HG03135 (cell line): Measurements from ENCODE around the gene SLC13A4.
"Not testable (repeated sequence)": the region's sequence is repeated elsewhere in the genome, so short reads cannot be mapped to it uniquely, and the experiment has no call there.

ENCODE experiments used
- ATAC-seq: cut with Tn5 transposase; IDR thresholded peaks from one replicate; pipeline ENCODE4 v1.9.1; 2021; ENCODE audit warnings: mild to moderate bottlenecking, moderate library complexity; ENCODE audit not compliant: unreplicated experiment

SLC13A4 gene

DNA sequence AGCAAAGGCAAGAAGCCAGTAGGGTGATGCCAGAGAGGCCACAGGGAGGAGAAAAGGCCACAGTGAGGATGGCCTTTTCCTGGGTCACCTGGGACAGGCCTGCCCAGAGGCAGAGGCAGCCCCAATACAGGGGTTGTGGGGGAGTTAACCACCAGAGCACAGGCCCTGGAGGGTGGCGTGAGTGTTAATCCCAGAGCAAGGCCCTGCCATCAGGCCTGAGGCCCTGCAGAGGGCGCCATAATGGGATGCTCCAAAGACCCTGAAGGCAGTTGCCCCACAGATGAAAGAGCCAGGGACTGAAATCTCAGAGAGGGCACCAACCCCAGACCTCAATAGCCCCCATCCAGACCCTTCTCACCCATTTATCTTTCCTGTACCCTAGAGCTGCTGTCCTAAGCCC, 23.9 kb downstream of the SLC13A4 start:
- no peak for ATAC-seq

DNA sequence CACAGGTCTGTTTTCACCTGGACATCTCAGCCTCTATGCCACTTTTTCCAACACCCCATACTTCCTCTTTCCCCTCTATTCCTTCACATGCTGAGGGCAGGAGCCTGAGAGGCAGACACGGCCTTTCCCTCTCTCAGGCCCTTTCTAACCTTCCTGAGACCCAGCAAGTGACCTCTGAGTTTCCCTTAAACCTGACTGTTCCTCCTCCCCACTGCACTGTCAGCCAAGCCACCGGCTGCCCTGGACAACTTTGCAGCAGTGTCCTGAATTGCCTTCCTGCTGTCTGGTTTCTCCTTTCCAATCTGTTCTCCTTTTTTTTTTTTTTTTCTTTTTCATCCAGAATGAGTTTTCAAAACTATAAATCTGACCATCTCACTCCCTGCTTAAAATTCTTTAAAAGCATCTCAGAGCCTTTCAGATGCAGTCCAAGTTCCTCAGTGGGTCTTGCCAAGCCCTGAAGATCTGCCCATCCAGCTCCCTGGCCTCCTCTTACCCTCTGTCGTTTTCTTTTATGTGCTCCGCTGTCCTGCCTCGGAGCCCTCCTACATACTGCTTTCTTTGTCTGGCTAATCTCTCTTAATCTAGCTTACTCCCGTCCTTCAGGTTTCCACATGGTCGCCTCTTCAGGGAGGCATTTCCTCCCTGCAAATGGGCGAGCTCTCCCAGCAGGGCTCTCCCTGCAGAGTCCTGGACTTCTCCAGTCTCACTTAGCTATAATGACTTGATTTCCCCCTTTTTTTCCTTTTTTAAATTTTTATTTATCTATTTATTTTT, 30.5 kb downstream of the SLC13A4 start:
- no peak for ATAC-seq

DNA sequence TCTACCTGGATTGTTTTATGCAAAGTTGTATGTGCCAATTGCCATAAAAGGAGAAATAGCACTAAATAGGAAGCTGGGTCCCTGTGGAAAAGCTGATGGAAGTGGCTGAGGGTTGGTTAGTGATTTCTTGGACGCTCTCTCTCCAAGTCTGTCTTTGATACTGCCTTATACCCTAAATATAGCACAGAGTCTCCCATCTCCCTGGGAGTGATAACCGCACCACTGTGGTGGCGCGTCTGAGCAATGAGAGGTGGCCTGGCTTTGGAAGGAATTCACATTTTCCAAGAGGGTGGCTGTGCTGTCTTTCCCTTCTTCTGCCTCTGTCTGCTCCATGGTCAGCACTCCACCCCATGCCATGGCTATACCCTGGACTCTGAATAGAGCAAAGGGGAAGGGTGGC, 34.4 kb downstream of the SLC13A4 start:
- no peak for ATAC-seq

DNA sequence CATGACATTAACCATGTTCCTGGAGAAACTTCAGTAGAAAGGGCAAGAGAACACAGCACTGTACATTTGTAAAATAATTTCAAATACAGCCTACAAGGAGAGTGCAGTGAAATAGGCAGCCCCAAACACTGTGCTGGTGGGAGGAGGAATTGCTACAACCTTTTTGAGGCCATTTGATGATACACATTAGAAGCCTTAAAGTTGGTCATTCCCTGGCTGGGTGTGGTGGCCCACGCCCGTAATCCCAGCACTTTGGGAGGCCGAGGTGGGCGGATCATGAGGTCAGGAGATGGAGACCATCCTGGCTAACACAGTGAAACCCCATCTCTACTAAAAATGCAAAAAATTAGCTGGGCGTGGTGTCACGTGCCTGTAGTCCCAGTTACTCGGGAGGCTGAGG, 35.4 kb downstream of the SLC13A4 start:
- not testable (repeated sequence) for ATAC-seq

DNA sequence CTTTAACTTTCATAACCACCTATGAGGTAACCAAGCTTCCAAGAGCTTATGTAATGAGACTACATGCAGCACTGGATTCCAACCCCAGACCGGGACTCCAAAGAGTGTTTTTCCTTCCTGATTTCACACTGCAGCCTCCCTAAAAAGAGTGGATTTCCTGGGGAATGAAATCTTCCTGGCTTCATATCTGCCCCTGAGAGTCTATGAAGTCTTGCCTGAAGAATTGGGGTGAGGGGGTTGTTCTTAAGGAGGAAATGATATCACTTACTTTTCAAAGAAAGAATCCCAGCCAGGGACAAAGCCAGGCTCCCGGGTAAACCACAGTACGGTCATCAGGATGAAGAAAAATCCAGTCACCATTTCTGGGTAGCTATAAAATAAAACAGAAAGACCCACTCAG, 35.9 kb downstream of the SLC13A4 start:
- no peak for ATAC-seq

- ATAC-seq, result no peak
Measured at GRCh38 chr7:135690566-135690965, 37.4 kb downstream of the SLC13A4 start.

- ATAC-seq, result no peak
Measured at GRCh38 chr7:135687466-135687865, 40.5 kb downstream of the SLC13A4 start.

DNA sequence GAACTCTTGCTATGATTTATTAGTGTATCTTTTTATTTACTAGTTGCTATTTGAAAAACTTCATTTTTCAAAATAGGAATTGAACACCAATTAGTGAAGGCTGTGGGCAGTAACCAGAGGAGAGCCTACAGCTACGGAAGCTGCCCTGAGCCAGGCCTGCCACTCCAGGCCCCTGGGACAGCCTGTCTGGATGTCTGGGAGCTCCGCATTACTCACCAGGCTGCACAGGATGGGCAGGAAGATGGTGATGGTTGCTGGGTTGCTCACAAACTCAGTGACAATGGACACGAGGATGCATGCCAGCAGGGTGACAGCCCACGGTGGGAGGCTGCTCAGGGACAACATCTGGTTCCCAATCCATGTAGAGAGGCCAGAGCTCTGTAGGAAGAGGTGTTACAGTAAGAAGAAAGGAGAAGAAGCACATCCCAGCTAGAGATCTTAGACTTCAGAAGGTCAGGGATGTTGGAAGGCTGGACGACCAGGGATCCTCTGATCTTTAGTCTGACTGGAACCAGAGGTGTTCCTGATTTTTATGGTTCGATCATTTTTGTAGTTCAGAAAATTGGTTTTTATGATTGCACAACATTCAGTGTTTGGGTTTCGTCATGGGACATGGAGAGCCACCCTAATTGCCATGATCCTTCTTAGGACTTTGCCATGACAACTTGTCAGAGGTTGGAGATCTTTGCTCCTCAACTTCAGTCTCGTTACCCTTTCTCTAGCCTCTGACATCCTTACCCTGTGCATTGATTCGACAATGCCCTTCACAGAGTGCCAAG, 42.5 kb downstream of the SLC13A4 start:
- ATAC-seq, result no peak

DNA sequence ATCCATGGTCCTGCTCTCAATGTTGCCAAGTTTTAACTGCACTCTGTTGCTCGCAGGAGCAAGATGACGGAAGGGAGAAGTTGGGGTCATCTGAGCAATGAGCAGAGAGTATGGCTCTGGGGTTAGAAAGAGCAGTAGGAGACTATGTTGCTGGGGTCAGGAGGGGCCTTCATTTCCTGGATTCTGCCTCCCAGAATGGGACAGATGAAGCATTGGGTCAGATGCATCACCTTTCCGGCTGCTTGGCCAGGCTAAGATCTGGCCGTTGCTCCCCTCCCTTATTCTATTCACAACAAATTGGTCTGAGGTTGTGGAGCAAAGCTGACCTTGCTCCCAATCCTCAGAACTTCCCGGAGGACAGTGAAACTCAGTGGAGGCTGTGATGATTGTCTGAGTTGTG, 43.3 kb downstream of the SLC13A4 start:
- no peak for ATAC-seq

DNA sequence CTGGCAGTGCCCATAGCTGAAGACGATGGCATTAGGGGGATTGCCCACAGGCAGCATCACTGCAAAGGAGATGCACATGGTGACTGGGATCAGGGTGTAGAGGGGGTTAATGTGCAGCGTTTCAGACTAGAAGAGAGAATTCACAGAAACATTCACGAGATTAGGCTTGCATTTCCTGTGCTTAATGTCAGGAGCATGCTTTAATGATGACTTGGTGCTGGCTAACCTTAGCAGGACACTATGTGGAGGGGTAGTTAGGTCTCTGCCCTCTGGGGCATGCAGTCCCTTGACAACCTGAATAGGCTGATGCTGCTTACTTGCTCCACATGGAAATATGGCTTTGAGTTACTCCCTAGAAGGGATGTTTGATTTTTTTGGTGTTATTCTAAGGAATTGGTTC, 43.9 kb downstream of the SLC13A4 start:
- ATAC-seq, result no peak

GRCh38 chr7:135683609-135684008, 44.4 kb downstream of the SLC13A4 start:
- no peak for ATAC-seq

DNA sequence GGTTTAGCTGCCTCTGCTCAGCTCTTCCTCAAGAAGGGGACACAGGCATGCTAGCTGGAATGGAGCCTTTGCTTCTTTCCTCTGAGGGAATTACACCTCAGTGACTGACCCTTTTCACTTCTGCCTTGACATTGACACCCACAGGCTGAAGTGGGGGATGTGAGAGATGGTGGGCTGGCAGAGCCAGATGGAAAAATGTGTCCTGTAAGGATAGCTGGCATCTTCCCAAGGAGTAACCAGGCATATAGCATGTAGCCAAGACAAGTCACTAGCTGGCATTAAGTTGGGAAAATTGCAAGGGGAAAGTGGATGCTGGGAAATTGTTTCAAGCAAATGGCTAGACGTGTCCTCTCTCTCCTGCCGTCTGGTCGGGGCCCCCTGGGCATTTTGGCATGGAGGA, 45.8 kb downstream of the SLC13A4 start:
- ATAC-seq, result no peak

DNA sequence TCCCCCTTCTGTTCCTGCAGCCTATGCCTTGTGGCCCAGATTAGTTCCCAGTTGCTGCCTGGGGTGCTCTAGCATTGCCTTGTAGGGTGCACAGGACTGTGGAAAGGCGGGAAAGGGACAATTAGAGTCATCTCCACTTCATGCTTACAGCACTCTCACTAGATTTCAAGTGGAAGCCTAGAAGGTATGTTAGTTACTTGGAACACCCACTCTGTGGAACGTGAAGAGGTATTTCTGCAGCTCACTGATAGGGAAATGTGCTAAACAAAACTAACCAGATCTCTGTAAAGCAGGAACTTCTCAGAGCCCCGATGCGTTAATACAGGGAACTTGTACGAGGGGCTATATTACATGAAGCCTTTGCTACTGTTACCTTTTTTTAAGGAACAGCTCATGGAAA, 46.2 kb downstream of the SLC13A4 start:
- no peak for ATAC-seq

GRCh38 chr7:135678612-135679575, 49.1 kb downstream of the SLC13A4 start:
- ATAC-seq, result no peak

GRCh38 chr7:135673360-135673706, 54.7 kb downstream of the SLC13A4 start:
- no peak for ATAC-seq

GRCh38 chr7:135672560-135673359, 55.2 kb downstream of the SLC13A4 start:
- ATAC-seq, result no peak

DNA sequence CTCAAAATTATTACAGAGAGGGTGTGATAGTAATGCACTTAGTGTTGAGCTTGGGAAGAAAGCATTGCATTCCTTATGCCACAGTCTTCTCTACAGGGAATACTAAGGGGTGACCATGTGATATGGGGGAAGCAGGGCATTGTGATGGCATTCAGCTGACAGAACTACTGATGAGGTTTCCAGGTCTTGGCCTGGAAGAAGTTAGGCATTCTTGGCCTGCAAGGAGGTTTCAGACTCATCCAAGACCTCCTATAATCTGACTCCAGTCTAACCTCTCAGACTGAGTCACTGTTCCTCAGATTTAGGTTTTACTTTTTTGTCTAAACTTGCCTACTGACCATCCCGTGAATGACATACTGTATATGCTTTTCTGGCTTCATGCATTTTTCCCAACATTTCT, 57.8 kb downstream of the SLC13A4 start:
- ATAC-seq, result no peak

- no peak for ATAC-seq
Measured at GRCh38 chr7:135669774-135670173, 58.2 kb downstream of the SLC13A4 start.

GRCh38 chr7:135668852-135669395, 59.1 kb downstream of the SLC13A4 start:
- ATAC-seq, result not testable (repeated sequence)

DNA sequence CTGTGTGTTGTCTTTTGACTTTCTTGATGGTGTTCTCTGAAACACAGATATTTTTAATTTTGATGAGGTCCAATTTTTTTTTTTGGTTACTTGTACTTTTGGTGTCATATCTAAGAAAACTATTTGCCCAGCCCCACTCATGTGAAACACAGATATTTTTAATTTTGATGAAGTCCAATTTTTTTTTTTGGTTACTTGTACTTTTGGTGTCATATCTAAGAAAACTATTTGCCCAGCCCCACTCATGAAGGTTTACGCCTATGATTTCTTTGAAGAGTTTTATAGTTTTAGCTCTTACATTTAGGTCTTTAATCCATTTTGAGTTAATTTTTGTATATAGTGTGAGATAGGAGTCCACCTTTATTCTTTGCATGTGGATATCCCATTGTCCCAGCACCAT, 60.4 kb downstream of the SLC13A4 start:
- not testable (repeated sequence) for ATAC-seq
